ENCODE data around the gene RER1. TPM values are rescaled to one million over a fixed set of nuclear protein-coding genes. Genes with fewer than 3 reads are reported as not detected.

The RER1 gene
- total and polyA plus RNA-seq, 10 donors = 51.1 to 131 (median 79.0) TPM

GRCh38 chr1:2382621-2383361 lies 8.8 kb upstream of the RER1 start:
- H3K27ac ChIP-seq = no peak overlapping the region
- H3K4me3 ChIP-seq = no peak overlapping the region
- TF ChIP-seq POLR2A (IDR thresholded peaks at IDR 0.05) (no peak), CTCF (IDR thresholded peaks at IDR 0.05 in 8 of 11, conservative IDR thresholded peaks at IDR 0.05 in 3 of 11) (peak in 6 of 11 experiments; percentile 15 to 53 (median 32))
- H3K4me1 ChIP-seq = peaks cover 0 to 32% (median 15%) of the 10 kb centered on the region in 6 donors
- peak; percentile 81 for DNase-seq
- intact Hi-C loops (cut with DNase I; ENCODE audit: low total_unique reads) = loop anchor here (2.0 kb wide), 1 partner anchor 188 kb away; the partner anchor contains the start of gene FAAP20
- no peaks in the 10 kb centered on the region for H3K27me3 ChIP-seq (replicated peaks in 1 of 7)
- H3K9me3 ChIP-seq = no peaks in the 10 kb centered on the region
- WGBS, 5 donors = 60 to 69% (median 62%) methylated on average over 10 to 13 of the region's 13 CpGs
- peaks cover 0 to 12% (median 0%) of the 10 kb centered on the region in 6 donors for H3K36me3 ChIP-seq

GRCh38 chr1:2383576-2383975 lies 8.1 kb upstream of the RER1 start:
- Histone ChIP-seq H3K27ac (no peak overlapping the region), H3K27me3 (replicated peaks in 1 of 7) (no peaks in the 10 kb centered on the region), H3K4me3 (no peak overlapping the region), H3K36me3 (peaks cover 0 to 17% (median 0%) of the 10 kb centered on the region in 6 donors), H3K9me3 (no peaks in the 10 kb centered on the region), H3K4me1 (peaks cover 0 to 32% (median 15%) of the 10 kb centered on the region in 6 donors)
- intact Hi-C loops (cut with DNase I; ENCODE audit: low total_unique reads) = loop anchor here (2.0 kb wide), 1 partner anchor 189 kb away; the partner anchor contains the start of gene FAAP20
- peak; percentile 62 for DNase-seq
- TF ChIP-seq POLR2AphosphoS5 (IDR thresholded peaks at IDR 0.05) (peak in 1 of 3 donors; percentile 17), CTCF (IDR thresholded peaks at IDR 0.05 in 8 of 11, conservative IDR thresholded peaks at IDR 0.05 in 3 of 11) (no peak), POLR2A (IDR thresholded peaks at IDR 0.05) (no peak)
- WGBS, 5 donors = 84 to 97% (median 92%) methylated on average over 14 of the region's 14 CpGs

- intact Hi-C loops (cut with DNase I; ENCODE audit: low total_unique reads) = no loop called here
Measured at GRCh38 chr1:2384130-2384860, 7.3 kb upstream of the RER1 start.

More at GRCh38 chr1:2384130-2384860, 7.3 kb upstream of the RER1 start:
- no peak for TF ChIP-seq CTCF (IDR thresholded peaks at IDR 0.05 in 8 of 11, conservative IDR thresholded peaks at IDR 0.05 in 3 of 11)
- peaks cover 0 to 29% (median 15%) of the 10 kb centered on the region in 6 donors for H3K4me1 ChIP-seq
- no peaks in the 10 kb centered on the region for H3K9me3 ChIP-seq
- 89 to 93% (median 92%) methylated on average over 21 of the region's 21 CpGs for WGBS, 5 donors
- no peaks in the 10 kb centered on the region for H3K27me3 ChIP-seq (replicated peaks in 1 of 7)
- H3K27ac ChIP-seq = no peak overlapping the region
- H3K4me3 ChIP-seq = no peak overlapping the region
- peak; percentile 60 for DNase-seq
- H3K36me3 ChIP-seq = peaks cover 0 to 17% (median 0%) of the 10 kb centered on the region in 6 donors

All from spleen (tissue), 11 donors.